B cell (primary cell): Measurements from ENCODE around the gene ANKRD9. TPM values are rescaled to one million over a fixed set of nuclear protein-coding genes. Genes with fewer than 3 reads are reported as not detected.

Experiments
- ATAC-seq: fragments of 200-7000 bp; cut with Tn5 transposase; one replicate; pipeline ENCODE4 v1.10.0; 2021; ENCODE audit warnings: low read depth, mild to moderate bottlenecking, moderate number of reproducible peaks, moderate library complexity
- CTCF ChIA-PET: fragments of 350-600 bp; sonication (Branson Sonifier 250); formaldehyde crosslinking; loops from one replicate; lab custom pipeline; 2021; ENCODE audit warnings: antibody characterized with exemption, inconsistent platforms; lab: Charles Lee
- POLR2A ChIA-PET: fragments of 350-600 bp; sonication (Branson Sonifier 250); formaldehyde crosslinking; loops from one replicate; lab custom pipeline; 2021; ENCODE audit warnings: antibody characterized with exemption; lab: Charles Lee
- DNase-seq: peaks from one replicate; pipeline ENCODE4 v3.0.0; 2013
- H2AFZ ChIP-seq: 2 replicates; pipeline ENCODE4 v1.6.1; 2012; ENCODE audit warnings: mild to moderate bottlenecking, low read depth, low read length; ENCODE audit not compliant: insufficient read depth, poor library complexity, severe bottlenecking
- H3K27ac ChIP-seq, 2 donors: 1 replicate in 1 of 2; 2 replicates in 1 of 2; pipeline ENCODE4 v1.5.1; 2012 to 2013; ENCODE audit warnings: low read length in 2 of 2, mild to moderate bottlenecking in 2 of 2, moderate library complexity in 1 of 2
- H3K27me3 ChIP-seq, 4 experiments: fragments of 200-600 bp in 1 of 4; sonication (generic) in 1 of 4; replicated peaks in 1 of 4; 1 replicate in 2 of 4; 2 replicates in 2 of 4; pipeline versions ENCODE4 v1.6.1 to v1.7.0; 2013 to 2016; ENCODE audit warnings: low read length in 3 of 4, mild to moderate bottlenecking in 2 of 4, mixed read lengths in 1 of 4, moderate library complexity in 1 of 4; ENCODE audit not compliant: insufficient read depth in 4 of 4, control insufficient read depth in 3 of 4; ENCODE audit errors: control extremely low read depth in 1 of 4
- H3K36me3 ChIP-seq, 2 experiments: replicated peaks in 1 of 2; 1 replicate in 1 of 2; 2 replicates in 1 of 2; pipeline versions ENCODE4 v1.6.1 to v1.7.1; 2013; ENCODE audit warnings: low read length in 1 of 2; ENCODE audit not compliant: insufficient read depth in 2 of 2, control insufficient read depth in 1 of 2; ENCODE audit errors: control extremely low read depth in 1 of 2, extremely low read depth in 1 of 2
- H3K4me1 ChIP-seq, 2 donors: fragments of 200-600 bp in 1 of 2; sonication (generic) in 1 of 2; 1 replicate in 1 of 2; 2 replicates in 1 of 2; pipeline versions ENCODE4 v1.5.1 to v1.6.1; 2013 to 2017; ENCODE audit warnings: low read length in 2 of 2; ENCODE audit not compliant: control insufficient read depth in 2 of 2, insufficient read depth in 2 of 2
- H3K4me2 ChIP-seq: replicated peaks from 2 replicates; pipeline ENCODE3; 2012; ENCODE audit warnings: mild to moderate bottlenecking, low read depth, low read length; ENCODE audit not compliant: poor library complexity, severe bottlenecking
- H3K4me3 ChIP-seq, 5 experiments: fragments of 200-600 bp in 1 of 5; sonication (generic) in 1 of 5; 1 replicate in 3 of 5; 2 replicates in 2 of 5; pipeline versions ENCODE4 v1.5.1 to v1.7.0; 2011 to 2016; ENCODE audit warnings: low read length in 4 of 5, mild to moderate bottlenecking in 4 of 5, low read depth in 2 of 5, control low read depth in 1 of 5, moderate library complexity in 1 of 5; ENCODE audit not compliant: insufficient read depth in 1 of 5; ENCODE audit errors: control extremely low read depth in 1 of 5, extremely low read depth in 1 of 5
- H3K79me2 ChIP-seq: fragments of 200-600 bp; sonication (generic); one replicate; pipeline ENCODE4 v1.6.0; 2016; ENCODE audit warnings: low read length; ENCODE audit not compliant: control insufficient read depth, insufficient read depth
- H3K9ac ChIP-seq: fragments of 200-600 bp; sonication (generic); 2 replicates; pipeline ENCODE4 v1.6.1; 2017; ENCODE audit warnings: mild to moderate bottlenecking, low read length, moderate library complexity
- H3K9me3 ChIP-seq, 3 donors: one replicate each; pipeline versions ENCODE4 v1.6.1 to v1.7.1; 2013; ENCODE audit warnings: low read length in 2 of 3; ENCODE audit not compliant: control insufficient read depth in 2 of 3, insufficient read depth in 1 of 3; ENCODE audit errors: control extremely low read depth in 1 of 3
- H4K20me1 ChIP-seq: 2 replicates; pipeline ENCODE4 v1.6.0; 2012; ENCODE audit warnings: mild to moderate bottlenecking, low read length; ENCODE audit not compliant: insufficient read depth, control insufficient read depth, poor library complexity, severe bottlenecking
- H3K27ac Mint-ChIP-seq: one replicate; pipeline ENCODE4 v1.8.0; 2021; ENCODE audit warnings: mixed read lengths
- H3K27me3 Mint-ChIP-seq: one replicate; pipeline ENCODE4 v1.8.0; 2021; ENCODE audit warnings: mixed read lengths
- H3K4me1 Mint-ChIP-seq: one replicate; pipeline ENCODE4 v1.8.0; 2021; ENCODE audit warnings: mixed read lengths
- H3K4me3 Mint-ChIP-seq: one replicate; pipeline ENCODE4 v1.8.0; 2021; ENCODE audit warnings: mixed read lengths
- H3K9me3 Mint-ChIP-seq: one replicate; pipeline ENCODE4 v1.8.0; 2022; ENCODE audit warnings: mixed read lengths; ENCODE audit not compliant: insufficient read depth
- CTCF ChIP-seq: fragments of 200-600 bp; IDR thresholded peaks from one replicate; pipeline ENCODE4 v1.8.0; 2022; ENCODE audit warnings: antibody characterized with exemption, mild to moderate bottlenecking
- EZH2 ChIP-seq: IDR thresholded peaks from 2 replicates; pipeline ENCODE4 v1.6.1; 2012; ENCODE audit warnings: borderline replicate concordance, low read depth, mild to moderate bottlenecking, moderate library complexity, low read length; ENCODE audit not compliant: insufficient read depth, poor library complexity, severe bottlenecking
- WGBS: methylation state at CpG from one replicate; pipeline ENCODE4 v1.1.5; 2013; ENCODE audit warnings: missing lambda C conversion rate; ENCODE audit not compliant: insufficient coverage; 5-methylcytosine and 5-hydroxymethylcytosine counted together
- intact Hi-C: fragments of 100-400 bp; cut with micrococcal nuclease; formaldehyde crosslinking; loops from one replicate; pipeline ENCODE4 v1.10.0; 2022
- polyA plus RNA-seq: library from polyadenylated mRNA; depleted of rRNA; stranded (reverse); fragments of >200 nt; gene quantifications from 2 replicates; pipeline ENCODE4 v1.2.3, GENCODE V29; 2012
- total RNA-seq, 2 donors: library from RNA; stranded (reverse); fragments of 120-200 nt in 1 of 2; gene quantifications; 1 replicate in 1 of 2; 2 replicates in 1 of 2; pipeline versions ENCODE4 v1.2.3 to v1.2.4, GENCODE V29; 2013 to 2022

ANKRD9 gene
- total and polyA plus RNA-seq, 2 donors (not counting 1 experiment from before 2014, with no cell fraction given): 1.4 to 1.5 TPM

GRCh38 chr14:102507081-102507856, 2.3 kb downstream of the ANKRD9 start:
- no peak for ATAC-seq
- intact Hi-C loops: loop anchor here (5.0 kb wide), 1 partner anchor 145 kb away; the partner anchor contains the start of genes CINP and TECPR2

More at GRCh38 chr14:102507081-102507856, 2.3 kb downstream of the ANKRD9 start:
- ChIA-PET POLR2A (no interaction called here), CTCF (interaction anchor here (1.4 kb wide), 1 partner anchor 69 kb away, joined by 5 read pairs; no protein-coding TSS in a partner anchor)
- no peaks in the 10 kb centered on the region for H3K9me3 Mint-ChIP-seq
- 95% methylated on average over 115 of the region's 115 CpGs for WGBS
- H3K4me1 Mint-ChIP-seq: peaks cover 12% of the 10 kb centered on the region
- no peak overlapping the region for H3K27ac Mint-ChIP-seq
- H2AFZ ChIP-seq: no peak overlapping the region
- peaks cover 15 to 17% of the 10 kb centered on the region in 2 donors for H3K4me1 ChIP-seq
- no peaks in the 10 kb centered on the region for H3K36me3 ChIP-seq
- H3K27me3 ChIP-seq: no peaks in the 10 kb centered on the region
- H4K20me1 ChIP-seq: no peaks in the 10 kb centered on the region
- no peak for TF ChIP-seq CTCF
- no peak for TF ChIP-seq EZH2
- H3K27me3 Mint-ChIP-seq: no peaks in the 10 kb centered on the region
- H3K4me3 ChIP-seq: no peak overlapping the region
- H3K4me2 ChIP-seq: no peak overlapping the region
- H3K9ac ChIP-seq: no peak overlapping the region
- H3K4me3 Mint-ChIP-seq: no peak overlapping the region
- H3K9me3 ChIP-seq: peaks cover 0 to 12% (median 0%) of the 10 kb centered on the region in 3 donors
- H3K79me2 ChIP-seq: no peaks in the 10 kb centered on the region
- DNase-seq: peak; percentile 28
- no peak overlapping the region for H3K27ac ChIP-seq
